GM18861 (cell line): ENCODE measurements around the gene PCDHGA2.
"Not testable (repeated sequence)": the region's sequence is repeated elsewhere in the genome, so short reads cannot be mapped to it uniquely, and the experiment has no call there.

Experiments used
- ATAC-seq: cut with Tn5 transposase; IDR thresholded peaks from one replicate; pipeline ENCODE4 v1.9.1; 2021; ENCODE audit not compliant: unreplicated experiment

The PCDHGA2 gene

GRCh38 chr5:141346017-141346416, 7.5 kb downstream of the PCDHGA2 start:
- not testable (repeated sequence) for ATAC-seq

DNA sequence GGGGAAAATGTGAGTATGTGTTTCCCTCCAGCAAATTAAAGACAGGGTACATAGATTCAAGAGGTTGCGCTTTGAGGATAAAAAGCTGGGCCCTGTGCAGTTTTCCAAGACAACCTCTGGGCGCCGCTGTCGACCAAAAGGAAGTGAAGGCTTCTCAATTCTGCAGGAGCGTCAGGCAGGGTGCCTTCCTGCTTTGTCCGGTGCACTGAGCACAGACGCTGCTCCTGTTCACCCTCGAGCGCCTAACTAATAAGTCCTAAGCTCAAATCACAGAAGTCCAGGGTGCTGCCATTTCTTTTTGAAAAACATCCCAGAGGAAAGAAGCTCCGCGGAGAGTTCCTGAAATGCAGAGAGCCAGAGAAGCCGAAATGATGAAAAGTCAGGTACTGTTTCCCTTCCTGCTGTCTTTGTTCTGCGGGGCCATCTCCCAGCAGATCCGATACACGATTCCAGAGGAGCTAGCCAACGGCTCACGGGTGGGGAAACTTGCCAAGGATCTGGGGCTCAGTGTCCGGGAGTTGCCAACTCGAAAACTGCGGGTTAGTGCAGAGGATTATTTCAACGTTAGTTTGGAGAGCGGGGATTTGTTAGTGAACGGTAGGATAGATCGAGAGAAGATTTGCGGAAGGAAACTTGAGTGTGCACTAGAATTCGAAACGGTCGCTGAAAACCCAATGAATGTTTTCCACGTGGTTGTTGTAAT, 11.5 kb downstream of the PCDHGA2 start, which contains the start of gene PCDHGB1:
TSS of gene PCDHGB1 (plus strand) at position 183 of the 703 bp plus-strand sequence. CDS start at position 345, 162 bp downstream.
- no peak for ATAC-seq

- ATAC-seq = no peak
These were observed 13.0 kb downstream of the PCDHGA2 start for GRCh38 chr5:141351591-141351990.

DNA sequence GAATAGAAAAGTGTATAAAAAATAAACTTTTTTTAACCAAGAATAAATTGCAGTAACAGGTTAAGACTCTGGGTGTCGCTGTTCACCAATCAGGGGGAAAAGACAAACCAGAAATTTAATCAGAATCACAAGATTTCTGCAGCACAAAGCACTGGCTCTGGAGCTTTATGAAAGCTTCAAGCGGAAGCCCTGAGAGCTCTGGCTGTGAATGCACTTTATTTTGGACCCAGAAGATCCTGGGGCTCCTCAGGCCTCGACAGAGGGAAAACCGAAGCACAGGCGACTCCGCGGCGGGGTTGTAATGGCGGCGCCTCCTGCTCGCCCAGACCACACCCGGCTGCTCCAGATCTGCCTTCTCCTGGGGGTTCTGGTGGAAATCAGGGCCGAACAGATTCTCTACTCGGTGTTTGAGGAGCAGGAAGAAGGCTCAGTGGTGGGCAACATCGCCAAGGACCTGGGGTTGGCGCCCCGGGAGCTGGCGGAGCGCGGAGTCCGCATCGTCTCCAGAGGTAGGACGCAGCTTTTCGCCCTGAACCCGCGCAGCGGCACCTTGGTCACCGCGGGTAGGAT, 16.4 kb downstream of the PCDHGA2 start, which contains the start of gene PCDHGA4:
TSS of gene PCDHGA4 (plus strand) at position 122 of the 570 bp plus-strand sequence. CDS start at position 209, 87 bp downstream.
- ATAC-seq = no peak

- no peak for ATAC-seq
These were observed 17.1 kb downstream of the PCDHGA2 start for GRCh38 chr5:141355641-141356040.

- no peak for ATAC-seq
These were observed 17.6 kb downstream of the PCDHGA2 start for GRCh38 chr5:141356133-141356532.

GRCh38 chr5:141356950-141357349, 18.4 kb downstream of the PCDHGA2 start:
- no peak for ATAC-seq

DNA sequence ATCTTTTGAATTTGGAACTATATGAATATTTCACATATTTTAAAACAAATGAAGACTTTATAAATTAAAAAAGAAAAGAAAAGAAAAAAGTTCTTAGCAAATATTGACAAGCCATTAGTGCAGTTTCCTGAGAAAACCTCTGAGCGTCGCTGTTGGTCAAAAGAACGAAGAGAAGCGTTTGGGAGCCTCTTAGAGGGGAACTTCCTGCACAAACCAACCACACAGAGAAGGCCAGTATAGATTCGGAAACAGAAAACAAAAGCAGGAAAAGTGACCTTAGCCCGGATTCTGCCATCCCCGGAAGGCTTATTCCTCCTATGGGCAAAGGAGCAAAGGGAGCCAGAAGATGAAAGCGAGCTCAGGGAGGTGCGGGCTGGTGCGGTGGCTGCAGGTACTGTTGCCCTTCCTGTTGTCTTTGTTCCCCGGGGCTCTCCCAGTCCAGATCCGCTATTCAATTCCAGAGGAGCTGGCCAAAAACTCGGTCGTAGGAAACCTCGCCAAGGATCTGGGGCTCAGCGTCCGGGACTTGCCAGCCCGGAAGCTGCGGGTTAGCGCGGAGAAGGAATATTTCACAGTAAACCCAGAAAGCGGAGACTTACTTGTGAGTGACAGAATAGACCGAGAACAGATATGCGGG, 21.3 kb downstream of the PCDHGA2 start, which contains the start of gene PCDHGB2:
TSS of gene PCDHGB2 (plus strand) at position 205 of the 637 bp plus-strand sequence. CDS start at position 347, 142 bp downstream.
- no peak for ATAC-seq

GRCh38 chr5:141360685-141361084, 22.1 kb downstream of the PCDHGA2 start:
- ATAC-seq = no peak

GRCh38 chr5:141362719-141363118, 24.2 kb downstream of the PCDHGA2 start:
- ATAC-seq = no peak

- ATAC-seq = no peak
These were observed 25.5 kb downstream of the PCDHGA2 start, which contains the start of gene PCDHGA5 for GRCh38 chr5:141363952-141364660. TSS of gene PCDHGA5 (plus strand) at chr5:141364162. CDS start at chr5:141364331, 169 bp downstream.

DNA sequence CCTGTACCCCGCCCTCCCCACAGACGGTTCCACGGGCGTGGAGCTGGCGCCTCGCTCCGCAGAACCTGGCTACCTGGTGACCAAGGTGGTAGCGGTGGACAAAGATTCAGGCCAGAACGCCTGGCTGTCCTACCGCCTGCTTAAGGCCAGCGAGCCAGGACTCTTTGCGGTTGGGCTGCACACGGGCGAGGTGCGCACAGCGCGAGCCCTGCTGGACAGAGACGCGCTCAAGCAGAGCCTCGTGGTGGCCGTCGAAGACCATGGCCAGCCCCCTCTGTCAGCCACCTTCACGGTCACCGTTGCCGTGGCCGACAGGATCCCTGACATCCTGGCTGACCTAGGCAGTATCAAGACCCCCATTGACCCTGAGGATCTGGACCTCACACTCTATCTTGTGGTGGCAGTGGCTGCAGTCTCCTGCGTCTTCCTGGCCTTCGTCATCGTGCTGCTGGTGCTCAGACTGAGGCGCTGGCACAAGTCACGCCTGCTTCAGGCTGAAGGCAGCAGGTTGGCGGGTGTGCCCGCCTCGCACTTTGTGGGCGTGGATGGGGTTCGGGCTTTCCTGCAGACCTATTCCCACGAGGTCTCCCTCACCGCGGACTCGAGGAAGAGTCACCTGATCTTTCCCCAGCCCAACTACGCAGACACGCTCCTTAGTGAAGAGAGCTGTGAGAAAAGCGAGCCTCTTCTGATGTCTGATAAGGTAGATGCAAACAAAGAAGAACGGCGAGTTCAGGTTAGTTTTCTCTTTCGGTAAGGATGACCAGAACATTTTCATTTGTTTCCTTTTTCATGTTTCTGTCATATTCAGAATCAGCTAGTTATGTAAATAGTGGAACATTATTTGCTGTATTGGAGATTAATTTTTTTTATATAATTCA, 27.7 kb downstream of the PCDHGA2 start:
- ATAC-seq = no peak

DNA sequence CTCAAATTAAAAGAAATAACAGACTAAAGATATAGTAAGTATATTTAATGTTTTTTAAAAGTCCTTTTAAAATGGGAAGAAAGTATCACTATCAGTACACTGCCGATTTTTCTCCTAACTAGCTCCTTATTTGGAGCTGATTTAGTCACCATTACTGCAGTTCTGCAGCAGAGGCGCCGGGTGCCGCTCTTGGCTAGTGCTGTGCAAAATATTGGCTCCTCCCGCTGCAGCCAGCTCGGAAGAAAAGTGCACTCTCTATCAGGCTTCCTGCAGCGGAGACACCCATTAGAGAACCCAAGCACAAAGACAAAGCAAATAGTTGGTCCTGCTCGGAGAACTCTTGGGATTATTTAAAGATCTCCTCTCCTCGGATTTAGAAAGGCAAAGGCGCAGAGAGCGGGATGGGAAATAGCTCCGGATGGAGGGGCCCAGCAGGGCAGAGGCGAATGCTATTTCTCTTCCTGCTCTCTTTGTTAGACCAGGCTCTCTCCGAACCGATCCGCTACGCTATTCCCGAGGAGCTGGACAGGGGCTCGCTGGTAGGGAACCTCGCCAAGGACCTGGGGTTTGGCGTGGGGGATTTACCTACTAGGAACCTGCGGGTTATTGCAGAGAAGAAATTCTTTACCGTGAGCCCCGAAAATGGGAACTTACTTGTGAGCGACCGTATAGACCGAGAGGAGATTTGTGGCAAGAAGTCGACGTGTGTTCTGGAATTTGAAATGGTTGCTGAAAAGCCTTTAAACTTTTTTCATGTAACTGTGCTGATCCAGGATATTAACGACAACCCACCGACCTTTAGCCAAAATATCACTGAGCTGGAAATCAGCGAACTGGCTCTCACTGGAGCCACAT, 31.7 kb downstream of the PCDHGA2 start, which contains the start of gene PCDHGB3:
TSS of gene PCDHGB3 (plus strand) at position 249 of the 855 bp plus-strand sequence. CDS start at position 402, 153 bp downstream.
- ATAC-seq = peak; percentile 92

GRCh38 chr5:141371572-141372475, 33.3 kb downstream of the PCDHGA2 start:
- no peak for ATAC-seq

- no peak for ATAC-seq
These were observed 35.2 kb downstream of the PCDHGA2 start, which contains the start of gene PCDHGA6 for GRCh38 chr5:141373673-141374317. TSS of gene PCDHGA6 (plus strand) at chr5:141373891. CDS start at chr5:141374084, 193 bp downstream.

DNA sequence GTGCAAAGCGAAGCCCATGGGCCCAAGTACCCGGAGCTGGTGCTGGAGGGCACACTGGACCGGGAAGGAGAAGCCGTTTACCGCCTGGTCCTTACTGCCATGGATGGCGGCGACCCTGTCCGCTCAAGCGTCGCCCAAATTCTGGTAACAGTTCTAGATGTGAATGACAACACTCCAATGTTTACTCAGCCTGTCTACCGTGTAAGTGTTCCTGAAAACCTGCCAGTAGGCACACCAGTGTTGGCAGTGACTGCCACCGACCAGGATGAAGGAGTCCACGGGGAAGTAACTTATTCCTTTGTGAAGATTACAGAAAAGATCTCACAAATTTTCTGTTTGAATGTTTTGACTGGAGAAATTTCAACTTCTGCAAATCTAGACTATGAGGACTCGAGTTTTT, 36.1 kb downstream of the PCDHGA2 start:
- ATAC-seq = no peak

DNA sequence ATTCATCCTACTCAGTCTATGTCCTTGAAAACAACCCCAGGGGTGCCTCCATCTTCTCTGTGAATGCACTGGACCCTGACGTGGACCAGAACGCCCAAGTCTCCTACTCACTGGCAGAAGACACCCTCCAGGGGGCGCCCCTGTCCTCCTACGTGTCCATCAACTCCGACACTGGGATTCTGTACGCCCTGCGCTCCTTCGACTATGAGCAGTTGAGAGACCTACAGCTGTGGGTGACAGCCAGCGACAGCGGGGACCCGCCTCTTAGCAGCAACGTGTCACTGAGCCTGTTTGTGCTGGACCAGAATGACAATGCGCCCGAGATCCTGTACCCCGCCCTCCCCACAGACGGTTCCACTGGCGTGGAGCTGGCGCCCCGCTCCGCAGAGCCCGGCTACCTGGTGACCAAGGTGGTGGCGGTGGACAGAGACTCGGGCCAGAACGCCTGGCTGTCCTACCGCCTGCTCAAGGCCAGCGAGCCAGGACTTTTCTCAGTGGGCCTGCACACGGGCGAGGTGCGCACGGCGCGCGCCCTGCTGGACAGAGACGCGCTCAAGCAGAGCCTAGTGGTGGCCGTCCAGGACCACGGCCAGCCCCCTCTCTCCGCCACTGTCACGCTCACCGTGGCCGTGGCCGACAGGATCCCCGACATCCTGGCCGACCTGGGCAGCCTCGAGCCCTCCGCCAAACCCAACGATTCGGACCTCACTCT, 37.0 kb downstream of the PCDHGA2 start:
- ATAC-seq = not testable (repeated sequence)
